Measurements from ENCODE around the gene CD2.

CD2 gene

GRCh38 chr1:116738673-116739370, 15.4 kb upstream of the CD2 start:
- TF ChIP-seq EZH2phosphoT487 (IDR thresholded peaks at IDR 0.05; ENCODE audit: borderline replicate concordance) (no peak), CTCF (conservative IDR thresholded peaks at IDR 0.05; ENCODE audit: low read length) (no peak)
- Histone ChIP-seq H2AFZ (ENCODE audit: low read length) (no peak overlapping the region; the same call in 1 of the 2 replicates), H3K9me2 (replicated peaks; ENCODE audit: low read depth, low read length) (no peaks in the 10 kb centered on the region), H3K4me2 (ENCODE audit: low read depth, low read length, poor library complexity, severe bottlenecking) (no peak overlapping the region), H3K4me3 (ENCODE audit: low read length, poor library complexity, severe bottlenecking) (no peak overlapping the region), H4K20me1 (ENCODE audit: insufficient read depth, low read length, poor library complexity, severe bottlenecking) (no peaks in the 10 kb centered on the region), H3K36me3 (ENCODE audit: insufficient read depth, low read length) (no peaks in the 10 kb centered on the region), H3K79me2 (ENCODE audit: insufficient read depth, low read length) (no peaks in the 10 kb centered on the region), H3K9me3 (ENCODE audit: insufficient read depth, low read depth, low read length) (peaks cover 11% of the 10 kb centered on the region; the same call in 1 of the 2 replicates), H3K9ac (ENCODE audit: low read depth, low read length, poor library complexity, severe bottlenecking) (peak overlapping the region; percentile 36), H3F3A (ENCODE audit: low read depth) (no peaks in the 10 kb centered on the region), H3K27me3 (ENCODE audit: insufficient read depth, low read length, poor library complexity, severe bottlenecking) (no peaks in the 10 kb centered on the region), H3K4me1 (ENCODE audit: insufficient read depth, low read length, poor library complexity, severe bottlenecking) (peaks cover 22% of the 10 kb centered on the region)

GRCh38 chr1:116739371-116740012, 14.7 kb upstream of the CD2 start:
- Histone ChIP-seq H3K27me3 (ENCODE audit: insufficient read depth, low read length, poor library complexity, severe bottlenecking) (no peaks in the 10 kb centered on the region), H3K4me1 (ENCODE audit: insufficient read depth, low read length, poor library complexity, severe bottlenecking) (peaks cover 22% of the 10 kb centered on the region), H3F3A (ENCODE audit: low read depth) (no peaks in the 10 kb centered on the region), H3K36me3 (ENCODE audit: insufficient read depth, low read length) (no peaks in the 10 kb centered on the region), H3K4me3 (ENCODE audit: low read length, poor library complexity, severe bottlenecking) (no peak overlapping the region), H4K20me1 (ENCODE audit: insufficient read depth, low read length, poor library complexity, severe bottlenecking) (no peaks in the 10 kb centered on the region), H3K9me2 (replicated peaks; ENCODE audit: low read depth, low read length) (no peaks in the 10 kb centered on the region), H3K4me2 (ENCODE audit: low read depth, low read length, poor library complexity, severe bottlenecking) (no peak overlapping the region), H2AFZ (ENCODE audit: low read length) (0 out of 2 replicates have a peak overlapping the region, but pooled peaks have one; percentile 8), H3K9ac (ENCODE audit: low read depth, low read length, poor library complexity, severe bottlenecking) (peak overlapping the region; percentile 36), H3K9me3 (ENCODE audit: insufficient read depth, low read depth, low read length) (peaks cover 14% of the 10 kb centered on the region; the same call in 1 of the 2 replicates), H3K79me2 (ENCODE audit: insufficient read depth, low read length) (no peaks in the 10 kb centered on the region)
- TF ChIP-seq EZH2phosphoT487 (IDR thresholded peaks at IDR 0.05; ENCODE audit: borderline replicate concordance) = no peak
- no peak for TF ChIP-seq CTCF (conservative IDR thresholded peaks at IDR 0.05; ENCODE audit: low read length)

GRCh38 chr1:116740296-116740695, 13.9 kb upstream of the CD2 start:
- no peak overlapping the region for H3K9ac ChIP-seq (ENCODE audit: low read depth, low read length, poor library complexity, severe bottlenecking)
- H3K36me3 ChIP-seq (ENCODE audit: insufficient read depth, low read length) = no peaks in the 10 kb centered on the region
- no peaks in the 10 kb centered on the region for H4K20me1 ChIP-seq (ENCODE audit: insufficient read depth, low read length, poor library complexity, severe bottlenecking)
- H3K9me2 ChIP-seq (replicated peaks; ENCODE audit: low read depth, low read length) = no peaks in the 10 kb centered on the region
- no peak overlapping the region for H3K4me2 ChIP-seq (ENCODE audit: low read depth, low read length, poor library complexity, severe bottlenecking)
- peaks cover 14% of the 10 kb centered on the region; the same call in 1 of the 2 replicates for H3K9me3 ChIP-seq (ENCODE audit: insufficient read depth, low read depth, low read length)
- H3F3A ChIP-seq (ENCODE audit: low read depth) = no peaks in the 10 kb centered on the region
- H3K4me1 ChIP-seq (ENCODE audit: insufficient read depth, low read length, poor library complexity, severe bottlenecking) = peaks cover 22% of the 10 kb centered on the region
- H3K79me2 ChIP-seq (ENCODE audit: insufficient read depth, low read length) = no peaks in the 10 kb centered on the region
- no peak overlapping the region for H3K4me3 ChIP-seq (ENCODE audit: low read length, poor library complexity, severe bottlenecking)
- TF ChIP-seq EZH2phosphoT487 (IDR thresholded peaks at IDR 0.05; ENCODE audit: borderline replicate concordance) = no peak
- TF ChIP-seq CTCF (conservative IDR thresholded peaks at IDR 0.05; ENCODE audit: low read length) = no peak
- no peak overlapping the region for H2AFZ ChIP-seq (ENCODE audit: low read length)
- no peaks in the 10 kb centered on the region for H3K27me3 ChIP-seq (ENCODE audit: insufficient read depth, low read length, poor library complexity, severe bottlenecking)

Data from Loucy (cell line).